Thyroid gland (tissue), 4 donors: Measurements from ENCODE around the gene TXK. TPM values are rescaled to one million over a fixed set of nuclear protein-coding genes. Genes with fewer than 3 reads are reported as not detected.

Experiments
- DNase-seq, 2 donors: peaks; one replicate each; pipeline ENCODE4 v3.0.0-alpha.2; 2019
- H3K27ac ChIP-seq, 3 donors: fragments of 200-600 bp; sonication (generic); 1 replicate in 2 of 3; 2 replicates in 1 of 3; pipeline ENCODE4 v1.5.1; 2016 to 2019; ENCODE audit warnings: mild to moderate bottlenecking in 1 of 3, moderate library complexity in 1 of 3
- H3K27me3 ChIP-seq: fragments of 200-600 bp; sonication (generic); one replicate; pipeline ENCODE4 v1.5.1; 2019
- H3K36me3 ChIP-seq, 2 donors: fragments of 200-600 bp; sonication (generic); one replicate each; pipeline ENCODE4 v1.5.1; 2016 to 2019
- H3K4me1 ChIP-seq, 2 donors: fragments of 200-600 bp; sonication (generic); one replicate each; pipeline ENCODE4 v1.5.1; 2017 to 2019
- H3K4me3 ChIP-seq, 3 donors: fragments of 200-600 bp; sonication (generic); replicated peaks in 1 of 3; 1 replicate in 2 of 3; 2 replicates in 1 of 3; pipeline ENCODE4 v1.5.1; 2016; ENCODE audit warnings: mild to moderate bottlenecking in 1 of 3
- H3K9me3 ChIP-seq: fragments of 200-600 bp; sonication (generic); one replicate; pipeline ENCODE4 v1.5.1; 2017
- POLR2A ChIP-seq, 2 donors: fragments of 450-650 bp; IDR thresholded peaks; one replicate each; pipeline ENCODE4 v1.6.1; 2017; ENCODE audit warnings: antibody characterized with exemption in 2 of 2, mild to moderate bottlenecking in 2 of 2, moderate library complexity in 1 of 2
- WGBS, 2 donors: methylation state at CpG; one replicate each; pipeline ENCODE4 v1.1.5; 2017; 5-methylcytosine and 5-hydroxymethylcytosine counted together
- intact Hi-C: fragments of 100-400 bp; cut with DNase I; formaldehyde crosslinking; loops from one replicate; pipeline ENCODE4 v1.15.1; 2023
- total RNA-seq, 4 donors: library from RNA; depleted of rRNA; stranded (reverse); fragments of >200 nt; gene quantifications; one replicate each; pipeline ENCODE4 v1.2.3, GENCODE V29; 2016
- TF ChIP-seq, protein P1 (sequence below), 6 experiments: fragments of 200-600 bp in 3 of 6; fragments of 450-650 bp in 3 of 6; sonication (generic) in 3 of 6; IDR thresholded peaks; one replicate each; pipeline ENCODE4 v1.5.1; 2016 to 2019; ENCODE audit warnings: antibody characterized with exemption in 6 of 6, mild to moderate bottlenecking in 2 of 6, inconsistent platforms in 1 of 6, moderate library complexity in 1 of 6

TXK gene
- total RNA-seq, 4 donors from 2014 or later, result 1.8 to 3.6 (median 1.9) TPM

GRCh38 chr4:48046059-48046458 lies 88.0 kb downstream of the TXK start:
- DNase-seq, result no peak
- Histone ChIP-seq H3K9me3 (no peaks in the 10 kb centered on the region), H3K27ac (no peak overlapping the region), H3K4me1 (peaks cover 0 to 11% of the 10 kb centered on the region in 2 donors), H3K36me3 (no peaks in the 10 kb centered on the region), H3K27me3 (no peaks in the 10 kb centered on the region), H3K4me3 (no peak overlapping the region)
- intact Hi-C loops, result no loop called here
- 76 to 81% methylated on average over 3 of the region's 3 CpGs for WGBS, 2 donors
- no peak for TF ChIP-seq POLR2A (IDR thresholded peaks at IDR 0.05)
- TF ChIP-seq, protein P1, sequence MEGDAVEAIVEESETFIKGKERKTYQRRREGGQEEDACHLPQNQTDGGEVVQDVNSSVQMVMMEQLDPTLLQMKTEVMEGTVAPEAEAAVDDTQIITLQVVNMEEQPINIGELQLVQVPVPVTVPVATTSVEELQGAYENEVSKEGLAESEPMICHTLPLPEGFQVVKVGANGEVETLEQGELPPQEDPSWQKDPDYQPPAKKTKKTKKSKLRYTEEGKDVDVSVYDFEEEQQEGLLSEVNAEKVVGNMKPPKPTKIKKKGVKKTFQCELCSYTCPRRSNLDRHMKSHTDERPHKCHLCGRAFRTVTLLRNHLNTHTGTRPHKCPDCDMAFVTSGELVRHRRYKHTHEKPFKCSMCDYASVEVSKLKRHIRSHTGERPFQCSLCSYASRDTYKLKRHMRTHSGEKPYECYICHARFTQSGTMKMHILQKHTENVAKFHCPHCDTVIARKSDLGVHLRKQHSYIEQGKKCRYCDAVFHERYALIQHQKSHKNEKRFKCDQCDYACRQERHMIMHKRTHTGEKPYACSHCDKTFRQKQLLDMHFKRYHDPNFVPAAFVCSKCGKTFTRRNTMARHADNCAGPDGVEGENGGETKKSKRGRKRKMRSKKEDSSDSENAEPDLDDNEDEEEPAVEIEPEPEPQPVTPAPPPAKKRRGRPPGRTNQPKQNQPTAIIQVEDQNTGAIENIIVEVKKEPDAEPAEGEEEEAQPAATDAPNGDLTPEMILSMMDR (IDR thresholded peaks at IDR 0.05), result no peak

DNA sequence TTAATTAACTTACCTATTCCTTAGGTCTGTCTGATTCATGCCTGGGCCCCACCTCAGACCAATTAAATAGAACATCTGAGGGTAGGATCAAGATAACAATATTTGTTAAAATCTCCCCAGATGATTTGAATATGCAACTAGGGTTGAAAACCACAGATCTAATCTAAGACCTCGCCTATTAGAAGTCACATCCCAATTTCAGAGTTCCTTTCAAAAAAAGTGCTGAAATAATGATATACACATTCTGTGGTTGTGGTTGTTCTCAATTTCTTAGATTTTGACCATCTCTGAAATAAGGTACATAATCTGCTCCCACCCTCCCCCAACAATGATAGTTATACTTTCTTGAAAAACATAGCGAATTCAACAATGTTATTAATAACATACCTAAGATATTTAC lies 89.8 kb downstream of the TXK start:
- DNase-seq, result no peak
- intact Hi-C loops, result no loop called here
- Histone ChIP-seq H3K9me3 (no peaks in the 10 kb centered on the region), H3K27ac (no peak overlapping the region), H3K36me3 (no peaks in the 10 kb centered on the region), H3K27me3 (no peaks in the 10 kb centered on the region), H3K4me1 (peaks cover 0 to 11% of the 10 kb centered on the region in 2 donors), H3K4me3 (no peak overlapping the region)
- no peak for TF ChIP-seq POLR2A (IDR thresholded peaks at IDR 0.05)
- TF ChIP-seq, protein P1 (IDR thresholded peaks at IDR 0.05), result no peak
- WGBS, 2 donors, result 89 to 93% methylated on average over 2 of the region's 2 CpGs

DNA sequence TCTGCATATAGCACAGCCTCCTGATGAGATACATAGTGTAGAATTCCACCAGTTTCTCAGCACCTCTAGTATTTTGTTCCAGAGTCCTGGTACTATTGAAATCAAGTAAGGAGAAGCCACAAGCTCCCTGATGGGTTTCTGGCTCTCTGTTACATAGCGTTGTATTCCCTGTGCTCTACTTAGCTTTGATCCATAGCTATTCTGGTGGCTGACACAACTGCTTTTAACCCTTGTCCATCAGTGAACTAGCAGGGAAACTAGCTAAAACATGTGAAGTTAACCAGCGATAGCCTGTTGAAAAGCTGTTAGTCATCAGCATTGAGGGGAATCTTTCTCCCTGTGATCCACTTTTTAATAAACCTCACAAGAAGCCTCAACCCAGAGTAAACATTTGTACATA lies 90.5 kb downstream of the TXK start:
- no peaks in the 10 kb centered on the region for H3K36me3 ChIP-seq
- no peak overlapping the region for H3K4me3 ChIP-seq
- no peaks in the 10 kb centered on the region for H3K27me3 ChIP-seq
- H3K4me1 ChIP-seq, result peaks cover 0 to 11% of the 10 kb centered on the region in 2 donors
- H3K9me3 ChIP-seq, result no peaks in the 10 kb centered on the region
- DNase-seq, result no peak
- TF ChIP-seq, protein P1 (IDR thresholded peaks at IDR 0.05), result no peak
- no peak for TF ChIP-seq POLR2A (IDR thresholded peaks at IDR 0.05)
- H3K27ac ChIP-seq, result no peak overlapping the region
- 68 to 86% methylated on average over 2 of the region's 2 CpGs for WGBS, 2 donors
- intact Hi-C loops, result no loop called here

DNA sequence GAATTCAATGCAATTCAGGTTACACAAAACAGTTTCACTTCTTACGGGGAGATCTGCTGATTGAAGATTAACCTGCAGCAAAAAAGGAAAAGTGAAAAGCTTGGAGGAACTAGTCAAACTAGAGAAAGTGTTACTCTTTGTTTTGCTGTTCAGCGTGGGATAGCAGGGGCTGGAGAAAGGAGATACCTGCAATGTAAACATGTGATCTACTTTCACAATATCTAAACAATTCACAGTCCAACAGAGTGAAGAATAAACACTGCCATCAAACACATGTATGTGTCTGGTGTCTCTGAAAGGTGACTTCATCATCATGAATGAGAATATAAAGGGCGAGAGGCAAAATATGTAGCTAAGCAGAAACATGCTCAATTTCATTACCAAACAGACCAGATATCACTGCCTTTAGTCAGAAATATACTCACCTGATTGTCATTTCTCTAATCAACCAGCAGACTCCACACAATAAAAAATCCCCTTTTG lies 91.0 kb downstream of the TXK start:
- Histone ChIP-seq H3K4me3 (no peak overlapping the region), H3K9me3 (no peaks in the 10 kb centered on the region), H3K36me3 (no peaks in the 10 kb centered on the region), H3K4me1 (peaks cover 0 to 10% of the 10 kb centered on the region in 2 donors), H3K27me3 (no peaks in the 10 kb centered on the region), H3K27ac (no peak overlapping the region)
- intact Hi-C loops, result no loop called here
- 63 to 70% methylated on average over 3 of the region's 3 CpGs for whole genome bisulfite sequencing, 2 donors
- TF ChIP-seq, protein P1 (IDR thresholded peaks at IDR 0.05), result no peak
- no peak for TF ChIP-seq POLR2A (IDR thresholded peaks at IDR 0.05)
- no peak for DNase-seq

GRCh38 chr4:48041535-48042137 lies 92.4 kb downstream of the TXK start:
- Histone ChIP-seq H3K27ac (no peak overlapping the region), H3K9me3 (no peaks in the 10 kb centered on the region), H3K27me3 (no peaks in the 10 kb centered on the region), H3K4me3 (no peak overlapping the region), H3K4me1 (no peaks in the 10 kb centered on the region), H3K36me3 (no peaks in the 10 kb centered on the region)
- intact Hi-C loops, result no loop called here
- 88 to 91% methylated on average over 4 of the region's 4 CpGs for WGBS, 2 donors
- TF ChIP-seq POLR2A (IDR thresholded peaks at IDR 0.05), result no peak
- TF ChIP-seq, protein P1 (IDR thresholded peaks at IDR 0.05), result no peak
- DNase-seq, result no peak
